ENCODE data around the gene SLC5A9.
A peak's percentile ranks its signal among the peaks of the same experiment; 100 is the strongest.

Gene SLC5A9

GRCh38 chr1:48227165-48228013 lies 4.9 kb downstream of the SLC5A9 start:
- no peaks in the 10 kb centered on the region for H3K36me3 ChIP-seq (ENCODE audit: low read length)
- H3K4me2 ChIP-seq (ENCODE audit: low read depth, low read length, poor library complexity, severe bottlenecking), result no peak overlapping the region
- no peaks in the 10 kb centered on the region for H3K9me2 ChIP-seq (replicated peaks; ENCODE audit: insufficient read depth, low read length)
- H3K4me3 ChIP-seq (ENCODE audit: insufficient read depth, low read length, poor library complexity, severe bottlenecking), result no peak overlapping the region
- peak overlapping the region; percentile 93 for H2AFZ ChIP-seq (ENCODE audit: low read depth, low read length, severe bottlenecking)
- no peak overlapping the region for H3K9ac ChIP-seq (ENCODE audit: low read length)
- no peaks in the 10 kb centered on the region for H3K27me3 ChIP-seq (ENCODE audit: low read length)
- no peaks in the 10 kb centered on the region for H3F3A ChIP-seq (ENCODE audit: insufficient read depth)
- no peak overlapping the region for H3K27ac ChIP-seq (ENCODE audit: low read depth, low read length)
- TF ChIP-seq CTCF (IDR thresholded peaks at IDR 0.05; ENCODE audit: insufficient read depth, low read length, poor library complexity, severe bottlenecking), result no peak
- TF ChIP-seq EZH2phosphoT487 (conservative IDR thresholded peaks at IDR 0.05; ENCODE audit: low read length), result no peak
- no peaks in the 10 kb centered on the region for H3K79me2 ChIP-seq (ENCODE audit: insufficient read depth, low read length)
- no peaks in the 10 kb centered on the region for H3K9me3 ChIP-seq (ENCODE audit: insufficient read depth, low read length)
- no peaks in the 10 kb centered on the region for H4K20me1 ChIP-seq (ENCODE audit: low read depth, low read length)

- no peaks in the 10 kb centered on the region for H3K9me3 ChIP-seq (ENCODE audit: insufficient read depth, low read length)
- H3F3A ChIP-seq (ENCODE audit: insufficient read depth), result no peaks in the 10 kb centered on the region
- no peak overlapping the region for H3K27ac ChIP-seq (ENCODE audit: low read depth, low read length)
- no peak overlapping the region for H3K4me2 ChIP-seq (ENCODE audit: low read depth, low read length, poor library complexity, severe bottlenecking)
- no peaks in the 10 kb centered on the region for H3K27me3 ChIP-seq (ENCODE audit: low read length)
- peak overlapping the region; percentile 93 for H2AFZ ChIP-seq (ENCODE audit: low read depth, low read length, severe bottlenecking)
- no peaks in the 10 kb centered on the region for H3K36me3 ChIP-seq (ENCODE audit: low read length)
- H3K9me2 ChIP-seq (replicated peaks; ENCODE audit: insufficient read depth, low read length), result no peaks in the 10 kb centered on the region
- no peaks in the 10 kb centered on the region for H4K20me1 ChIP-seq (ENCODE audit: low read depth, low read length)
- H3K79me2 ChIP-seq (ENCODE audit: insufficient read depth, low read length), result no peaks in the 10 kb centered on the region
- H3K4me3 ChIP-seq (ENCODE audit: insufficient read depth, low read length, poor library complexity, severe bottlenecking), result no peak overlapping the region
- no peak overlapping the region for H3K9ac ChIP-seq (ENCODE audit: low read length)
- TF ChIP-seq CTCF (IDR thresholded peaks at IDR 0.05; ENCODE audit: insufficient read depth, low read length, poor library complexity, severe bottlenecking), result no peak
- no peak for TF ChIP-seq EZH2phosphoT487 (conservative IDR thresholded peaks at IDR 0.05; ENCODE audit: low read length)
Measured at GRCh38 chr1:48228156-48228555, 5.6 kb downstream of the SLC5A9 start.

- H3K9ac ChIP-seq (ENCODE audit: low read length), result no peak overlapping the region
- H3K27me3 ChIP-seq (ENCODE audit: low read length), result no peaks in the 10 kb centered on the region
- no peak overlapping the region for H2AFZ ChIP-seq (ENCODE audit: low read depth, low read length, severe bottlenecking)
- no peaks in the 10 kb centered on the region for H3K36me3 ChIP-seq (ENCODE audit: low read length)
- H4K20me1 ChIP-seq (ENCODE audit: low read depth, low read length), result no peaks in the 10 kb centered on the region
- no peak overlapping the region for H3K4me2 ChIP-seq (ENCODE audit: low read depth, low read length, poor library complexity, severe bottlenecking)
- H3K9me2 ChIP-seq (replicated peaks; ENCODE audit: insufficient read depth, low read length), result no peaks in the 10 kb centered on the region
- H3K9me3 ChIP-seq (ENCODE audit: insufficient read depth, low read length), result no peaks in the 10 kb centered on the region
- no peaks in the 10 kb centered on the region for H3F3A ChIP-seq (ENCODE audit: insufficient read depth)
- H3K4me3 ChIP-seq (ENCODE audit: insufficient read depth, low read length, poor library complexity, severe bottlenecking), result no peak overlapping the region
- TF ChIP-seq EZH2phosphoT487 (conservative IDR thresholded peaks at IDR 0.05; ENCODE audit: low read length), result no peak
- no peak for TF ChIP-seq CTCF (IDR thresholded peaks at IDR 0.05; ENCODE audit: insufficient read depth, low read length, poor library complexity, severe bottlenecking)
- no peaks in the 10 kb centered on the region for H3K79me2 ChIP-seq (ENCODE audit: insufficient read depth, low read length)
- H3K27ac ChIP-seq (ENCODE audit: low read depth, low read length), result no peak overlapping the region
Measured at GRCh38 chr1:48229317-48229716, 6.8 kb downstream of the SLC5A9 start.
